ENCODE results near the gene OCIAD1.
A peak's percentile ranks its signal among the peaks of the same experiment; 100 is the strongest.
"Not testable (repeated sequence)": the region's sequence is repeated elsewhere in the genome, so short reads cannot be mapped to it uniquely, and the experiment has no call there.

Gene OCIAD1

GRCh38 chr4:48889750-48890149 is 58.9 kb downstream of the OCIAD1 start:
- not testable (repeated sequence) for DNase-seq (ENCODE audit: low read depth in 2 of 2, low spot score in 1 of 2)

GRCh38 chr4:48891028-48891619 is 60.2 kb downstream of the OCIAD1 start:
- no peak for DNase-seq (ENCODE audit: low read depth in 2 of 2, low spot score in 1 of 2)

GRCh38 chr4:48896845-48897244 is 66.0 kb downstream of the OCIAD1 start:
- no peak for DNase-seq (ENCODE audit: low read depth in 2 of 2, low spot score in 1 of 2)

- DNase-seq (ENCODE audit: low read depth in 2 of 2, low spot score in 1 of 2) = no peak
These were observed 68.0 kb downstream of the OCIAD1 start for GRCh38 chr4:48898733-48899431.

GRCh38 chr4:48899432-48899749 is 68.5 kb downstream of the OCIAD1 start:
- DNase-seq (ENCODE audit: low read depth in 2 of 2, low spot score in 1 of 2) = no peak

- DNase-seq (ENCODE audit: low read depth in 2 of 2, low spot score in 1 of 2) = no peak
These were observed 69.1 kb downstream of the OCIAD1 start for GRCh38 chr4:48899950-48900349.

- no peak for DNase-seq (ENCODE audit: low read depth in 2 of 2, low spot score in 1 of 2)
These were observed 70.3 kb downstream of the OCIAD1 start for GRCh38 chr4:48901196-48901595.

- DNase-seq (ENCODE audit: low read depth in 2 of 2, low spot score in 1 of 2) = no peak
These were observed 71.4 kb downstream of the OCIAD1 start for GRCh38 chr4:48902266-48902665.

GRCh38 chr4:48904101-48904500 is 73.2 kb downstream of the OCIAD1 start:
- no peak for DNase-seq (ENCODE audit: low read depth in 2 of 2, low spot score in 1 of 2)

- DNase-seq (ENCODE audit: low read depth in 2 of 2, low spot score in 1 of 2) = no peak
These were observed 73.8 kb downstream of the OCIAD1 start for GRCh38 chr4:48904541-48905142.

GRCh38 chr4:48905363-48906015 is 74.6 kb downstream of the OCIAD1 start:
- DNase-seq (ENCODE audit: low read depth in 2 of 2, low spot score in 1 of 2) = no peak

GRCh38 chr4:48906206-48907173 is 75.6 kb downstream of the OCIAD1 start, which contains the start of gene OCIAD2:
OCIAD2 (minus strand) TSS chr4:48906774; CDS start chr4:48904549, 2,225 bp downstream.
- DNase-seq (ENCODE audit: low read depth in 2 of 2, low spot score in 1 of 2) = peak; percentile 58 to 72

- DNase-seq (ENCODE audit: low read depth in 2 of 2, low spot score in 1 of 2) = no peak
These were observed 77.0 kb downstream of the OCIAD1 start for GRCh38 chr4:48907706-48908477.

- no peak for DNase-seq (ENCODE audit: low read depth in 2 of 2, low spot score in 1 of 2)
These were observed 77.8 kb downstream of the OCIAD1 start for GRCh38 chr4:48908687-48909086.

GRCh38 chr4:48909697-48910096 is 78.8 kb downstream of the OCIAD1 start:
- peak in 1 of 2 donors; percentile 28 for DNase-seq (ENCODE audit: low read depth in 2 of 2, low spot score in 1 of 2)

- DNase-seq (ENCODE audit: low read depth in 2 of 2, low spot score in 1 of 2) = no peak
These were observed 79.6 kb downstream of the OCIAD1 start for GRCh38 chr4:48910511-48910910.
